BJ (cell line): Measurements from ENCODE around the gene CERS6. TPM values are rescaled to one million over a fixed set of nuclear protein-coding genes. Genes with fewer than 3 reads are reported as not detected.

ENCODE experiments used
- CTCF ChIA-PET: fragments of 350-600 bp; formaldehyde crosslinking; extraction: SDS; loops from one replicate; lab custom pipeline; 2021; ENCODE audit warnings: antibody characterized with exemption, inconsistent platforms; lab: Yijun Ruan, JAX
- POLR2A ChIA-PET: fragments of 300-600 bp; sonication (Branson Sonifier 250); formaldehyde crosslinking; extraction: SDS; loops from one replicate; lab custom pipeline; 2021; ENCODE audit warnings: antibody characterized with exemption; lab: Charles Lee
- DNase-seq: peaks from one replicate; pipeline ENCODE4 v3.0.0-alpha.2; 2011; ENCODE audit warnings: low read depth
- H3K27me3 ChIP-seq: 2 replicates; pipeline ENCODE4 v1.6.0; 2011; ENCODE audit warnings: low read length; ENCODE audit not compliant: control insufficient read depth, insufficient read depth
- H3K36me3 ChIP-seq: 2 replicates; pipeline ENCODE4 v1.5.1; 2011; ENCODE audit warnings: low read length; ENCODE audit not compliant: control insufficient read depth, insufficient read depth
- H3K4me3 ChIP-seq: 2 replicates; pipeline ENCODE4 v1.5.1; 2011; ENCODE audit warnings: low read depth, mild to moderate bottlenecking, control low read depth, low read length
- CTCF ChIP-seq: IDR thresholded peaks from 2 replicates; pipeline ENCODE4 v1.5.1; 2011; ENCODE audit warnings: low read depth, mild to moderate bottlenecking, control low read depth, inconsistent platforms, low read length, moderate library complexity; ENCODE audit not compliant: insufficient read depth
- polyA plus RNA-seq: library from polyadenylated mRNA; depleted of rRNA; stranded (reverse); fragments of >200 nt; gene quantifications from 2 replicates; pipeline ENCODE4 v1.2.3, GENCODE V29; 2011

Gene CERS6
- polyA plus RNA-seq, 1 experiment, result 1.6 TPM

GRCh38 chr2:168443818-168444217 is 12.3 kb upstream of the CERS6 start:
- DNase-seq, result no peak
- TF ChIP-seq CTCF, result no peak
- POLR2A ChIA-PET, result no interaction called here
- CTCF ChIA-PET, result no interaction called here
- H3K27me3 ChIP-seq, result no peaks in the 10 kb centered on the region; the same call in 1 of the 2 replicates
- no peak overlapping the region for H3K4me3 ChIP-seq
- no peaks in the 10 kb centered on the region for H3K36me3 ChIP-seq

- Histone ChIP-seq H3K27me3 (no peaks in the 10 kb centered on the region; the same call in 1 of the 2 replicates), H3K36me3 (no peaks in the 10 kb centered on the region), H3K4me3 (no peak overlapping the region)
- ChIA-PET CTCF (no interaction called here), POLR2A (no interaction called here)
- no peak for TF ChIP-seq CTCF
- no peak for DNase-seq
Observed at GRCh38 chr2:168445960-168446359, 10.1 kb upstream of the CERS6 start.

GRCh38 chr2:168448980-168449379 is 7.1 kb upstream of the CERS6 start:
- no peak for DNase-seq
- ChIA-PET POLR2A (no interaction called here), CTCF (no interaction called here)
- no peak for TF ChIP-seq CTCF
- Histone ChIP-seq H3K4me3 (no peak overlapping the region), H3K36me3 (no peaks in the 10 kb centered on the region), H3K27me3 (no peaks in the 10 kb centered on the region)

GRCh38 chr2:168449419-168449818 is 6.7 kb upstream of the CERS6 start:
- ChIA-PET POLR2A (no interaction called here), CTCF (no interaction called here)
- H3K4me3 ChIP-seq, result no peak overlapping the region
- no peak for TF ChIP-seq CTCF
- H3K36me3 ChIP-seq, result no peaks in the 10 kb centered on the region
- DNase-seq, result no peak
- no peaks in the 10 kb centered on the region for H3K27me3 ChIP-seq

GRCh38 chr2:168450171-168450570 is 5.9 kb upstream of the CERS6 start:
- H3K27me3 ChIP-seq, result no peaks in the 10 kb centered on the region
- CTCF ChIA-PET, result no interaction called here
- DNase-seq, result no peak
- H3K4me3 ChIP-seq, result no peak overlapping the region
- TF ChIP-seq CTCF, result no peak
- H3K36me3 ChIP-seq, result no peaks in the 10 kb centered on the region
- POLR2A ChIA-PET, result no interaction called here
